ENCODE measurements around the gene PURB. TPM values are rescaled to one million over a fixed set of nuclear protein-coding genes. Genes with fewer than 3 reads are reported as not detected.

PURB gene
- total RNA-seq, 1 donor from 2014 or later = 23.8 TPM

DNA sequence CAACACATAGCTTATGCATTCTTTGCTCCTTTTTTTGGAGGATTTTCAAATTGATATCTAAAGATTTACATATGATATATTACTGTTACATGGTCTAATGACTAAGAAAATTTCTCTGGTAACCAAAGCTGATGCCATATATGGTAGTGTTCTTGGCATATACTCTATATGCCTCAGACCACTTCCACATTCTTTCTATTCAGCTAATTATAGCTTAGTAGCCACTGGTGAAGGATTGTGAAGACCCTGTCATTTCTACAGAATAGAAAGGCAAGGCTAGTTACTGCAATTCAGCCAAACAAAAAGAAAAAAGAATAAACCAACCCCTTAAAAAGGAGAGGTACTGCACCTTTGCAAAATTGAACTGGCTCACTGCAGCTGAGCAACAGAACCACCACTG lies 3.7 kb downstream of the PURB start:
- intact Hi-C loops (cut with micrococcal nuclease) = no loop called here
- POLR2A ChIA-PET = interaction anchor here (0.5 to 1.7 kb wide), 6 partner anchors 9 to 412 kb away, joined by 3 to 9 read pairs (median 6); partner anchors contain the start of genes CCM2, DDX56, H2AZ2 and MYO1G
- TF ChIP-seq, protein P1, sequence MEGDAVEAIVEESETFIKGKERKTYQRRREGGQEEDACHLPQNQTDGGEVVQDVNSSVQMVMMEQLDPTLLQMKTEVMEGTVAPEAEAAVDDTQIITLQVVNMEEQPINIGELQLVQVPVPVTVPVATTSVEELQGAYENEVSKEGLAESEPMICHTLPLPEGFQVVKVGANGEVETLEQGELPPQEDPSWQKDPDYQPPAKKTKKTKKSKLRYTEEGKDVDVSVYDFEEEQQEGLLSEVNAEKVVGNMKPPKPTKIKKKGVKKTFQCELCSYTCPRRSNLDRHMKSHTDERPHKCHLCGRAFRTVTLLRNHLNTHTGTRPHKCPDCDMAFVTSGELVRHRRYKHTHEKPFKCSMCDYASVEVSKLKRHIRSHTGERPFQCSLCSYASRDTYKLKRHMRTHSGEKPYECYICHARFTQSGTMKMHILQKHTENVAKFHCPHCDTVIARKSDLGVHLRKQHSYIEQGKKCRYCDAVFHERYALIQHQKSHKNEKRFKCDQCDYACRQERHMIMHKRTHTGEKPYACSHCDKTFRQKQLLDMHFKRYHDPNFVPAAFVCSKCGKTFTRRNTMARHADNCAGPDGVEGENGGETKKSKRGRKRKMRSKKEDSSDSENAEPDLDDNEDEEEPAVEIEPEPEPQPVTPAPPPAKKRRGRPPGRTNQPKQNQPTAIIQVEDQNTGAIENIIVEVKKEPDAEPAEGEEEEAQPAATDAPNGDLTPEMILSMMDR (IDR thresholded peaks at IDR 0.05) = no peak

DNA sequence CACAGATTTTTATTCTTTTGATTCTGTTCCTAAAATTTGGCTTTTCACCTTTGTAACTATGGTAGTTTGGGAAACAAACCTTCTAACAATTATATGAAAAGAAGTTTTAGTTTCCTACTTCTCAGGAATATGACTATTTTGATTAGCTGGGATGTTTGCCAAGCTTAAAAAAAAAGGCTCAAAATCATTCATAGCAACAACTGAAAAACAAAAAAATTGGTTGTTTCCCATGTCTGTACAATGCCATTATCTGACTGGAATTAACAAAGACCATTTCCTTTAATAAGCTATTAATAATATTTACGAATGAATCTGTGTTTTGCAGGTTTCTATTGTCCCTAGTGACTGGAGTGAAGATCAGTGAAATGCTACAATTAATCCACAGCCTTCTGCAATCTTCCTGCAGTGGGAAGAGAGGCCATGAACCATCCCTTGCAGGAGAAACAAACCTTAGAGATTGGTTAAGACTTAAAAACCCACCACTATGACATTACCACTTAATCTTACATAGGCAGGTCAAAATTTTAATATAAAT lies 4.2 kb downstream of the PURB start:
- Mint-ChIP-seq H3K4me1 (peaks cover 67% of the 10 kb centered on the region), H3K27me3 (no peaks in the 10 kb centered on the region), H3K9me3 (no peaks in the 10 kb centered on the region), H3K36me3 (ENCODE audit: low read depth) (peaks cover 36% of the 10 kb centered on the region), H3K4me3 (peak overlapping the region; percentile 59), H3K27ac (no peak overlapping the region)
- ChIA-PET CTCF (interaction anchor here (0.7 to 2.2 kb wide), 4 partner anchors 24 to 41 kb away, joined by 3 to 10 read pairs (median 6); no protein-coding TSS in a partner anchor), POLR2A (interaction anchor here (0.5 to 1.7 kb wide), 6 partner anchors 10 to 412 kb away, joined by 3 to 9 read pairs (median 4); partner anchors contain the start of genes CCM2, DDX56 and H2AZ2)
- TF ChIP-seq, protein P1 (IDR thresholded peaks at IDR 0.05) = no peak
- no peak for ATAC-seq (ENCODE audit: low read depth)
- DNase-seq = no peak
- intact Hi-C loops (cut with micrococcal nuclease) = no loop called here

More for the DNA sequence above, 3.7 kb downstream of the PURB start:
- no peak overlapping the region for H3K27ac Mint-ChIP-seq
- no peak for ATAC-seq (ENCODE audit: low read depth)
- no peak for DNase-seq
- CTCF ChIA-PET = interaction anchor here (1.2 to 2.2 kb wide), 3 partner anchors 24 to 39 kb away, joined by 4 to 10 read pairs (median 7); no protein-coding TSS in a partner anchor
- no peaks in the 10 kb centered on the region for H3K9me3 Mint-ChIP-seq
- H3K4me3 Mint-ChIP-seq = peak overlapping the region; percentile 35
- H3K4me1 Mint-ChIP-seq = peaks cover 67% of the 10 kb centered on the region
- H3K36me3 Mint-ChIP-seq (ENCODE audit: low read depth) = peaks cover 36% of the 10 kb centered on the region
- H3K27me3 Mint-ChIP-seq = no peaks in the 10 kb centered on the region

DNA sequence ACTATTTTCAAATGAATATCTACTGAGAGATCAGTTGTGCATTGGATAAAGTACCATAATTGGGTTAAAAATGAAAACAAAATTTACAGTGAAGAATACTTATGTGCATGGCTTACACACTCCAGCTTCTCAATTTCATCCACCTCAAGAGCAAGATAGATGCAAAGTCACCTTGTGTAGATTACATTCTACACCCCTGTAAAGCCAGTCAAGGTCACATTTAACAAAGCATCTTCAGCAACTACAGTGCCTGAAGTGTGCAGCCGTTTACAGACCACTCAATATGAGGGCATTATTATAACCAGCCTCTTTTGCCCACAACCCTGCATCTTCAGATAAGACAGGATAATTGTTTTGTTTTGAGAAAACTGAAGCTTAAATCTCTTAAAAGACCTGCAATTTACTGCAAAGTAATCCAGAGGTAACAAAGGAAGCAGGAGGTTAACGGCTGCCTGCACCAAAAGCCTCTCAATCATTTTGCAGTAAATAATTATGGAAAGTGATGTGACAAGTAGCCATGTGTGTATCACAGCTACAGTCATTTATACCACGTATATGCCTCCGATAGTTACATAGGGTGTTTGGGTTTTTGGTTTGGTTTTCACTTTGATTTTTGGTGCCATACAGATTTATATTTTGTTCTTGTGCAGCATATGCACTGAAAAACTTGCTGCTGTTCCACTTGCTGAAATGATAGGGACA lies 4.9 kb downstream of the PURB start:
- H3K4me1 Mint-ChIP-seq = peaks cover 61% of the 10 kb centered on the region
- H3K4me3 Mint-ChIP-seq = peak overlapping the region; percentile 59
- ChIA-PET POLR2A (interaction anchor here (0.6 to 1.6 kb wide), 3 partner anchors 10 to 307 kb away, joined by 3 to 5 read pairs (median 3); partner anchors contain the start of gene DDX56), CTCF (interaction anchor here (0.7 to 2.2 kb wide), 2 partner anchors 23 to 42 kb away, joined by 3 to 10 read pairs; no protein-coding TSS in a partner anchor)
- no peak overlapping the region for H3K27ac Mint-ChIP-seq
- H3K9me3 Mint-ChIP-seq = no peaks in the 10 kb centered on the region
- TF ChIP-seq, protein P1 (IDR thresholded peaks at IDR 0.05) = no peak
- peaks cover 30% of the 10 kb centered on the region for H3K36me3 Mint-ChIP-seq (ENCODE audit: low read depth)
- ATAC-seq (ENCODE audit: low read depth) (no peak), DNase-seq (no peak)
- intact Hi-C loops (cut with micrococcal nuclease) = no loop called here
- no peaks in the 10 kb centered on the region for H3K27me3 Mint-ChIP-seq

DNA sequence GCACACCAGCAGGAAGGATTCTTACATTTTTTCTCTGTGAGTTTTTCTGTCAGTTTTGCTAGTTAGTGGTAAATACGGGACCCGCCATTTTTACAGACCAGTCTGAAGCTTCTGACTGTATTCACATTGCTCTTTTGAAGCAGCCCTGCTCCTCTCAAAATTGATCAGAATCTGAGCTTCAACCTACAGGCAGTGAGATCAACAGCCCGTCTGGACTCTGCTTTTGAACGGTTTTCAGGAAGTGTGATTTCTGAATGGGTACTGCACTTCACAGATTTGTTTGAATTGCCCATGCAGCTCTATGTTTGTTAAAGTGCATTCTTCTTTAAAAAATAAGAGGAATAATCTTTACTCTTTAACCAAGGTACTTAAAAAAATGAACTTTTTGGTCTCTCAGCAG lies 8.9 kb downstream of the PURB start:
- intact Hi-C loops (cut with micrococcal nuclease) = no loop called here
- ChIA-PET CTCF (no interaction called here), POLR2A (no interaction called here)
- ATAC-seq (ENCODE audit: low read depth) (no peak), DNase-seq (no peak)
- Mint-ChIP-seq H3K27ac (no peak overlapping the region), H3K4me3 (no peak overlapping the region), H3K4me1 (peaks cover 31% of the 10 kb centered on the region), H3K9me3 (no peaks in the 10 kb centered on the region), H3K27me3 (no peaks in the 10 kb centered on the region), H3K36me3 (ENCODE audit: low read depth) (peaks cover 15% of the 10 kb centered on the region)
- TF ChIP-seq, protein P1 (IDR thresholded peaks at IDR 0.05) = no peak

DNA sequence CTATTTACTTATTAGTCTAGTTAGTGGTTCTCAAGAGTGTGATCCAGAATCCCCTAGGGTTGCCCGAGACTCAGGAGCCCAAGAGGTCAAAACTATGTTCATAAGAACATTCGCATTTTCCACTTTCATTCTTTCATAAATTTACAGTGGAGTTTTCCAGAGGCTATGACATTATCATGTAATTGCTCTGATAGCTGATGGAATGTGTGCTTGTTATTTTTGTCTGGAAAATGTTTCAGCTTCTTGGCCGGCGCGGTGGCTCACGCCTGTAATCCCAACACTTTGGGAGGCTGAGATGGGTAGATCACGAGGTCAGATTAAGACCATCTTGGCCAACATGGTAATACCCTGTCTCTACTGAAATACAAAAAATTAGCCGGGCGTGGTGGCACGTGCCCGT lies 10.1 kb downstream of the PURB start:
- ATAC-seq (ENCODE audit: low read depth) (no peak), DNase-seq (no peak)
- H3K4me3 Mint-ChIP-seq = no peak overlapping the region
- ChIA-PET POLR2A (interaction anchor here (0.6 to 1.4 kb wide), 2 partner anchors 11 to 15 kb away, joined by 4 to 5 read pairs; no protein-coding TSS in a partner anchor), CTCF (no interaction called here)
- intact Hi-C loops (cut with micrococcal nuclease) = no loop called here
- no peak overlapping the region for H3K27ac Mint-ChIP-seq
- TF ChIP-seq, protein P1 (IDR thresholded peaks at IDR 0.05) = no peak
- H3K36me3 Mint-ChIP-seq (ENCODE audit: low read depth) = peaks cover 5% of the 10 kb centered on the region
- peaks cover 19% of the 10 kb centered on the region for H3K4me1 Mint-ChIP-seq
- no peaks in the 10 kb centered on the region for H3K27me3 Mint-ChIP-seq
- no peaks in the 10 kb centered on the region for H3K9me3 Mint-ChIP-seq

Data from activated B cell treated with CpG ODN at 0.5 μM for 24 hours (primary cell).